ENCODE results near the gene CDT1.
"Not testable (repeated sequence)": the region's sequence is repeated elsewhere in the genome, so short reads cannot be mapped to it uniquely, and the experiment has no call there.

CDT1 gene

GRCh38 chr16:88784074-88784855 lies 19.3 kb upstream of the CDT1 start:
- FAIRE-seq = no peak

DNA sequence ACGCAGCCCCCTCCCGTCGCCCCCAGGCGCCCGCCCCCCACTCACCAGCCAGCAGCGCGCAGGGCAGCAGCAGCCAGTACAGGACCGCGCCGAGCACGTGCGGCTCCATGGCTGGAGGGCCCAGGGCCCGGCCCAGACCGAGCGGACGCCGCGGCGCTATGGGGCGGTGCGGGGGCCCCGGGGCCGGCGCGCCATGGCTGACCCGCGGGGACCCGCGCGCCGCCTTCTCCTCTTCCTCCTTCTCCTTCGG lies 18.8 kb upstream of the CDT1 start:
- no peak for FAIRE-seq

DNA sequence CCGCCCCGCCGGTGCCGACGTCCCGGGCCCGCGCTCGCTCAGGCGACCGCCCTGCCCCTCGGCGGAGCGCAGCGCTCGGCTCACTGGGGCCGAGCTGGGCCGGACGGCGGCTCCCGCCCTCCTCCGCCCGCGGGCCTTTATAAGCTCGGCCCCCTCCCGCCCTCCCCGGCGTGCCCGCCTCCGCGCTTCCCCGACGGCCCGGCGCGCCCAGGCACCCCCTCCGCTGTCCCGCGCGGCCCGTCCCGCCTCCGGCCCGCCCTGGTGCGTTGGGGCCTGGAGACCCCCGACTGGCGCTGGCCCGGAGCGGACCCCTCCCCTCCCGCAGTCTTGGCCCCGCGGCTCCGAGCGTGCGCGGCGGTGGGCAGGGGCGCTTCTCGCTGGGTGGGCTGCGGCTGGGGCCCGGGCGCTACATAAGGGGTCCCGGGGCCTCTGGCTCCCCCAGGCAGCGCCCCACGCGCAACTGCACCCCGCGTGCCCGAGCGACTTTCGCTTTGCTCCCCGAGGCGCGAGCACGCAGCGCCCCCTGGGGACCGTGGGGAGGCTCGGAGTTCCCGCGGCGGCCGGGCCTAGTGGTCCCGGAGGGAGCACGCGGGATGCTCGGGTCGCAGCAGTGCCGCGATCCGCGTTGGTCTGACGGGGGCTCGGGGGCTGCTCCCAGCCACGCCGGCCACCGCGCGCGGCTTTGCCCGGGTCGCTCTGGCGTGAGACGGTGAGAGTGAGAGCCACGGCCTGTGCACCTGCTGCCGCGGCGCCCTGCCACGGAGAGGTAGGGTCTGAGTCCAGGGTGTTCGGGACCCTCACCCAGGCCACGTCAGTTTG lies 18.3 kb upstream of the CDT1 start, which contains the start of gene PIEZO1:
PIEZO1 (minus strand) TSS at position 115 of the 819 bp plus-strand sequence. CDS start 256 bp downstream, outside the sequence.
- FAIRE-seq = no peak

DNA sequence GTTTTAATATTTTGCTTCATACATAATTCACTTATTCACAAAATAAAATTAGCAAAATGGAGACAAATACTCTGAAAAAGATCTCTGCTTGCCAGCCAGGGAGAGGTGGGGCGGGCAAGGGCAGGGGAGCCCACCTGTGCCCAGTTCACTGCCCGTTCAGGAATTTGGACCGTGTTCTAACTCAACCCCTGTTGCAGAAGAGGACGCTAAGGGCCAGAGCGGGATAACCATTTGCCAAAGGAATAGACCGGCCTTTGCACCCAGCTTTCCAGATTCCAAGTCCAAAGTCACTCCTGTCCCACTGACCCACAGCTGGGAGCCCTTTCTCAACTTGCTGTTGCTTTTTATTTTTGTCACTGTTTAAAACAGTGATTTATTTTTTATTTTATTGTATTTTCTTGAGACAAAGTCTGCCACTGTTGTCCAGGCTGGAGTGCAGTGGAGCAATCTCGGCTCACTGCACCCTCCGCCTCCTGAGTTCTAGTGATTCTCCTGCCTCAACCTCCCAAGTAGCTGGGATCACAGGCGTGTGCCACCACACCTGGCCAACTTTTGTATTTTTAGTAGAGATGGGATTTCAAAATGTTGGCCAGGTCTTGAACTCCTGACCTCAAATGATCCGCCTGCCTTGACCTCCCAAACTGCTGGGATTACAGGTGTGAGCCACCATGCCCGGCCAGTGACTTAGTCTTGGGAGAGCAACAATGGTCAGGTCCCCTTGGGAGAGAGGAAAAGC lies 15.8 kb upstream of the CDT1 start:
- FAIRE-seq = no peak

- FAIRE-seq = not testable (repeated sequence)
Observed at GRCh38 chr16:88788749-88789148, 14.8 kb upstream of the CDT1 start.

- FAIRE-seq = no peak
Observed at GRCh38 chr16:88789594-88789993, 14.0 kb upstream of the CDT1 start.

DNA sequence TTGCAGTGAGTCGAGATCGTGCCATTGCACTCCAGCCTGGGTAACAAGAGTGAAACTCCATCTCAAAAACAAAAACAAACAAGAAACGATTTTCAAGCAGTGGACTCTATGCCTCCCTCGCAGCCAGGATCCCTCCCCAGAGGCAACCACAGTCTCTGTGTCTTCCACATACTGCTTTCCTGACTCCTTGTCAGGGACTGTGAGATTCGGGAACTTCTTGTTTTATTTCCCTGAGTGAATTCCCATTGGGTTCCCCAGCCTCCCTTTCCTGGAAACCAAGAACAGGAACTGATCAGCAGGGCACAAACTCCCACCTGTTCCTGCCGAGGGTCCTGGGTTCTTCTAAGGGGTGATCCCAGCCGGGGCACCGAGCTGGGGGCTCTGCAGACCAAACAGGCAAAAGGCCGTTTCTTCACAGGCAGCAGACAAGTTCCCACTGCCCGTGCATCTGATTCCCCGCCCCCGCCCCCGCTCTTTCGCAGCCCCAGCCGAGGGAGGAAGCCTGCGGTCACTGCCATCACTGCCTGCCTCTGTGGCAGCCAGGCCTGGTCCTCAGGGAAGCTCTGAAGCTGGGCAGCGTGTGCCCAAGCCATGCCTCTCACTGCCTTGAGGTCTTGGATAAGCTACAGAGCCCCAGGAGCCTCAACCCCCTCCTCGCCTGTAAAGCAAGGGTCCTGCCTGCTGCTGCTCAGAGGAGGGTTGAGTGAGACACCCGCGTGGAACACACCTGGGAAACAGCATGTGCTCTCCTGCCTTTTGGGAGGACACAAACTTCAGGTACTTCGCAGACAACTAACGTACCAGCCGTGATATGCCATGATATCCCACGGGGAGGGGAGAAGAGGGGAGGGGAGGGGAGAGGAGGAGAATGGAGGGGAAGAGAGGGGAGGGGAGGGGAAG lies 13.0 kb upstream of the CDT1 start:
- no peak for FAIRE-seq

- FAIRE-seq = no peak
Observed at GRCh38 chr16:88792078-88792550, 11.5 kb upstream of the CDT1 start.

DNA sequence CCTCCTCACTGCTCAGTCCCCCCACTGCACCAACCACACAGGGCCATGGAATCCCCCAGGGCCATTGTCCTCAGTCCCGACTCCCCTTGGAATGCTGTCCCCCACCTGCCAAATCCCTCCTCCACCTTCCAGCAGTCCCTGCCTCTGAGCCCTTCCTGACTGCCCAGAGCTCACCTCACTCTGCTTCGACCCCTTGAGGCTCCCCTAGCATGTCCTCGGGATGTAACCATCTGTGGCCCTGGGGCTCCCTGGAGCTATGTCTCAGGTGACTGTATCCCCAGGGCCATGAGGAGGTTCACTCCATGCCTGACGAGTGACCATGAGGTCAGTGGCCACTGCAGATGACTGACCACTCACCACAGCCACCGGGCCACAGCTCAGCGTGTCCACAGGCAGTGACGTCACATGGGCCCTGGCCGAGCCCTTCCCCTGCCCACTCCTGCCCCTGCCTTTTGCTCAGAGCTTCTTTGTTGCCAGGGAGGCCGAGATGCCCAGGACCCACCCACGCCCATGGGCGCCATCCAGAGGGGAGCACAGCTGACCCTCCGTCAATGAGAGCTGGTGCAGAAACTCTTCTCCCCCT lies 10.8 kb upstream of the CDT1 start:
- FAIRE-seq = no peak

DNA sequence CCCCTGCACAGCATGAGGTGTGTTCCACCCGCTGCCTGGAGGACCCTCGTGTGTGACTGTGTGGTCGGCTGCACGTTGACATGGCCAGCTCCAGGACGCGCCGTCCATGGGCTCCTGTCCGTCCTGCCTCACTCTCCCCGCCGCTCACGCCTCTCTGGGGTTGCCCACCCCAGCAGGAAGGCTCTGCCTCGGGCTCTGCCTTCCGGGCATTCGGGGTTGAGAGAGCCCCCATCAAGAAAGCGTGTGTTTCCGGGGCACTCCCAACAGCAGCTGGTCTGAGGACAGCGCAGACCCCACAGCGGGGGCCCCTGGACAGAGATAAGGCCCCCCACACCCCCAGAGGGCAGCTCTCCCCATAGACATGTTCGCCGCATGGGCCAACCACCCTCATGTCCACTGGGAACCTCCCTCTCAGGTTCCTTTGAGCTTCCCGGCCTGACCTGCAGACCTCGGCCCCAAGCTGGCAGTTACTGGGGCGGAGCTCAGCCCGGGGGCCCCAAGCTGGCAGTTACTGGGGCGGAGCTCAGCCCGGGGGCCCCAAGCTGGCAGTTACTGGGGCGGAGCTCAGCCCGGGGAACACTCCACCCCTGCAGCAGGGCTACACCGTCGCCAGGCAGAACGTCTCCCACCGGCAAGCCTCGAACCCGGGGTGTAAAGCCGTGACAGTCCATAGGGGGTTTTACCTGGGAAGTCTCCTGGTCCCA lies 10.2 kb upstream of the CDT1 start:
- no peak for FAIRE-seq

DNA sequence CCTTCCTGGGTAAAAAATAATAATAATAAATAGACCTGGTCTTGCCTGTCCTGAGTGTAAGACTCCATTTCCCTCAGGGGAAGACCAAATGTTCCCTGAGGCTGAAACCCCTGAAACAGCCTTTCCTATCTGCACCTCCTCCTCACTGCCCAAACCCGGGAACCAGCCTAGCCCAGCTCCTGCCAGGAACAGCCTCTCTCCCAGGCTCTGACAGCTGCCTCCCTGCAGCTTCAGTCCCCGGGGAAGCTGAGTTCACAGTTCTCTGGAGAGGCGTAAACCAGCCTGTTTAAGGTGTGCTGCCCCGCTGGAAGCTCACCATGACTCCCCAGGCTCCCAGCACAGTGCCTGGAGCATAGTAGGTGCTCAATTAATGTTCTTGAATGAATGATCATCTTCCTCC lies 7.3 kb upstream of the CDT1 start:
- FAIRE-seq = no peak

- no peak for FAIRE-seq
Observed at GRCh38 chr16:88798073-88798472, 5.5 kb upstream of the CDT1 start.

DNA sequence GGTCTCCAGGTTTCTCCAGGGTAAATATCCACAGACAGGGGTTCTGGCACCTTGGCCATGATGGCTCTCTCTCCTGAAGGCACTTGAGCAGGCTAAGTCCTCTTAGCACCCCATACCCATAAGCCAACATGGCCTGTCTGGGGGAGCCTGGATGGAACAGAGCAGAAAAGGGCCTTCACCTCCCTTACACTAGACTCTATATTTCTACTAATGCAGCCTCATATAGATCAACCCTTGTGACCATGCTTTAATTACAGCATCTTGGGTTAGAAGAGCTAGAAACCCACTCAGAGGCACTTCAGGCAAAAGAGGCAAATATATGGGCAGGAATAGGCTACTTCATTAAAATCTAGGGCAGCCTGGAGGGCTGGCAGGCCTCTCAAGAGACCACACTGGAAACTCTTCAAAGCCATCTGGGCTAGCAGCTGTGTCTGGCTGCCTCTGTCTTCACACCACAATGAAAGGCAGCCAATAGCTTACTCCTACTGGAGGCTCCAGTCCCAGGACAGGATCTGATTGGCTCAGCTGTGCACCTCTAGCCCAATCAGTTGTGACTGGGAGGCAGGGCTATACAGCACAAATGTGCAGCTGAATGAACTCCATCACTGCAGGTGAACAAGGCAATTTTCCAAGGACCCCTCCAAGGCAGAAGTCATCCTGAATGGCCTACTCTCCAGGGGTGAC lies 4.7 kb upstream of the CDT1 start:
- FAIRE-seq = no peak

GRCh38 chr16:88799569-88800276 lies 3.9 kb upstream of the CDT1 start:
- FAIRE-seq = no peak

DNA sequence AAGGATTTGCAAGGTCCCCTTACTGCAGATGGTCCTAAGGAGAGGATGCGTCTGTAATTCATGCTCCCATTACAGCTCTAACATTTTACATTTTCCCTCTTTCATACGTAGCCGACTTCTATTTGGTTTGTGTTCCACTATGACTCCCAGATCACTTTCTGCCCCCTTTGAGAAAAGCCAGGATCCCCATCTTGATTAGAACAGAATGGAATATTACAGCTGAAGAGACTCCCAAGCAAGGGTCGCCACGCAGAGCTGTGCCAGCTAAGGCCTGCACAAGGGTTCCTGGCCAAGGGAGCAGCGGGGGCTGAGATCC lies 3.4 kb upstream of the CDT1 start:
- no peak for FAIRE-seq

DNA sequence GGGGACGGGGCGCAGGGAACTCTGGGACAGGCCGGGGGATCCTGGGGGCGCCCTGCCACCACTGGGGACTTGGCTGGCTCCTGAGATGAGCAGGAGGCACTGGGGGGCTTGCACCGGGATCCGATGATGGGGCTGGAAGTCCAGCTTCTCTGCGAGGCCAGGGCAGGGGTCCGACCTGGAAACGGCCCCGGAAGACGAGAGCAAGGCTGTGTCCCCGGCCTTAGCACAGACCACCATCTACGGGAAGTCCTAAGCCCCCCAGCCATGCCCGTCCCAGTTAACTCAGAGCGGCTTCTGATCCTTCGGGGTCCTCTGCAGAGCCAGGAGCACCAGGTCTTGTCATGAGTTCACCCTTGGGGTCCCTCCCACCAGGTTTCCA lies 573 bp downstream of the CDT1 start:
- no peak for FAIRE-seq

GRCh38 chr16:88804552-88805339 lies 1.2 kb downstream of the CDT1 start:
- no peak for FAIRE-seq

GRCh38 chr16:88805340-88805715 lies 1.7 kb downstream of the CDT1 start:
- FAIRE-seq = no peak

GRCh38 chr16:88805887-88806393 lies 2.4 kb downstream of the CDT1 start:
- no peak for FAIRE-seq

Data from colon (tissue), 2 donors.